Inferior parietal cortex (tissue), 1 donor: ENCODE data around the gene CAMK1.

Experiments used
- DNase-seq: peaks from one replicate; pipeline ENCODE4 v3.0.0-alpha.2; 2016; ENCODE audit errors: extremely low spot score

CAMK1 gene

DNA sequence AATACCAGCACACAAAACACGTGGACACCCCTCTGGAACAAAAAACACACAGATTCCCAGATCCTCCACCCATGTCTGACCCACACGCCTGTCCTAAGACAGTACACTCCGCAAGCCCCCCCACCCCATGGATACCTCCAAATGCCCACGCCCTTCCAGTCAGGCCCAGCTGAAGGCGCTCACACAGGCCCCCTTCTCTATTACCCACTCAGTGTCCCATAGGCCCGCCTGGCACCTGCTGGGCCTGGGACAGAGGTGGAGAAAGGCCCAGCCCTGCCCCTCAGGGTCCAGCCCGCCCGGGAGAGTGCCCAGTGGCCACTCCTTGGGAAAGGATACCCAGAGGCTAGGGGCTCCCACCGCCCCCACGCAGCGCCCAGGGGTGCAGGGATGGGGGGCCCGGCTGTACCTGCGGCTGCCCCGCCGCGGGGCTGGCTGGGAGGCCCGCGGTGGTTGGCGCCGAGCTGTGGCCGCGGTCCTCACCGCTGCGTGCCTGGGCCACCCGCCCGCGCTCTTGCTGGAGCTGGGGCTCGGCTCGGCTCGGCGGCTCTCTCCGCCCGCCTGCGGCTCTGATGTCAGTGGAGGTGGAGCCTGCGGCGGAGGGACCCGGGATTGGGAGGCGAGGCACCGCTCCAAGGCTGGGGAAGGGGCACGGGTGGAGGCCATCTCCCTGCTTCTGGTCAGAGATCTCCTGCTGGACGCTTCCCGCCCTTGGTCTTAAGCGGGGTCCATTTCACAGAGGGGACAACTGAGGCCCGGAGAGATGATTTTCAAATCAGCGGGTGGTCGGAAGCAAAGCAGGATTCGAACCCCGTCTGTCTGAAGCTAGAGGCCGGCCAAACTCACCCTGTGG, at the start of gene CAMK1:
TSS of gene CAMK1 (minus strand) at position 522 of the 850 bp plus-strand sequence. CDS start 2,198 bp downstream, outside the sequence.
- no peak for DNase-seq

GRCh38 chr3:9818666-9819335, 49.1 kb upstream of the CAMK1 start:
- DNase-seq: no peak

- DNase-seq: no peak
Observed at GRCh38 chr3:9817436-9817835, 47.7 kb upstream of the CAMK1 start.

DNA sequence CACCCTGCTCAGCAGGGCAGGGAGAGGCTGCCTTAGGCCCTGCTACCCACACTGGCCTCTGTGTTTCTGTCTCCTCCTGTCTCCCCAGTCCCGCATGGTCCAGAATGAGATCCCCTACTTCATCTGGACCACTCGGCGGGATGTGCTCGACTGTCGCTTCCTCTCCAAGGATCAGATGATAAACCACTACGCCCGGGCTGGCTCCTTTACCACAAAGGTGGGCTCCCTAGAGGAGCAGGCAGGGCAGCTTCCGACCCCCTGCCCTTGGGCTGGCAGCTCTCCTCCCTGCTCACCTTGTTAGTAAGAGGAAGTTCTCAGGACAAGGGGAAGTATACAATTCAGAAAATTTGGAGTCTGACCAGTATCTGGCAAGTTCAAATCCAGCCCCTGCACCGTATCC, 46.2 kb upstream of the CAMK1 start:
- no peak for DNase-seq

DNA sequence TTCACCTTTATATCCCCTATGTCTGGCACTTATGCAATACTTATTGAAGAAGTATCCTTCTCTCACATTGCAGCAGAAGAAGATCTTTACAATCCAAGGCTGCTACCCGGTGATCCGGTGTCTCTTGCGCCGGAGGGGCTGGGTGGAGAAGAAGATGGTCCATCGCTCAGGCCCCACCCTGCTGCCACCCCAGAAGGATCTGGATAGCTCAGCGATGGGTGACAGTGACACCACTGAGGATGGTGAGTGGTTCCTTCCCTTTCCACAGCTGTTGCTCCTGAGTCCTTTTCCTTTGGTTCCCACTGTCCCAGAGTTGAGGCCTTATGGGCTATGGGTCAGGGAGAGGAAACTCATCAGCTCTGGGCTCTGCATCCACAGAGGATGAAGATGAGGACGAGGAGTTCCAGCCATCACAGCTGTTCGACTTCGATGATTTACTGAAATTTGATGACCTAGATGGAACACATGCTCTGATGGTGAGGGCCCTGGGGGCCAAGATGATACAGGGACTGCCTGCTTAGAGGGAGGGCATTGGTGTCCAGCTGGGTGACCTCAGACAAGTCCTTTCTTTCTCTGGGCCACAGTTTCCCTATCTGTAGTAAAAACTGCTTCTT, 43.2 kb upstream of the CAMK1 start:
- no peak for DNase-seq

GRCh38 chr3:9810846-9811245, 41.1 kb upstream of the CAMK1 start:
- no peak for DNase-seq

DNA sequence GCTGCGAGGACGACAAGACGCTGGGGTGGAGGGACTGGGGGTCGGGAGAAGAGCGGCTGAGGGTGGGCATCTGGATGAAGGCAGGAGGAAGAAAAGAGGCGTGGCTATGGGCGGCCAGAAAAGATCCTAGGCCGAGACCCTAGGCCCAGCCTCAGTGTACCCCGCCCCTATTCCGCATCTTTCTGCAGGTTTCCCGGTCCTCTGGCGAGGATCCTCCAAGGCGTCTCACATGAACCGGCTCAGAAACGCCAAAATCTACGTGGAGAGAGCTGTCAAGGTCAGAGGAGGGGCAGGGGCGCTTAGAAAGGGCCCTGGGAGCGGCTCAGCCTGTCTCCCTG, 40.7 kb upstream of the CAMK1 start:
- no peak for DNase-seq

GRCh38 chr3:9809615-9810432, 40.1 kb upstream of the CAMK1 start, which contains the start of gene TTLL3:
Gene TTLL3, plus strand, starts transcription at chr3:9810262. Its CDS starts 400 bp downstream, at chr3:9810662.
- DNase-seq: peak; percentile 47

- no peak for DNase-seq
Observed at GRCh38 chr3:9809239-9809614, 39.5 kb upstream of the CAMK1 start.

DNA sequence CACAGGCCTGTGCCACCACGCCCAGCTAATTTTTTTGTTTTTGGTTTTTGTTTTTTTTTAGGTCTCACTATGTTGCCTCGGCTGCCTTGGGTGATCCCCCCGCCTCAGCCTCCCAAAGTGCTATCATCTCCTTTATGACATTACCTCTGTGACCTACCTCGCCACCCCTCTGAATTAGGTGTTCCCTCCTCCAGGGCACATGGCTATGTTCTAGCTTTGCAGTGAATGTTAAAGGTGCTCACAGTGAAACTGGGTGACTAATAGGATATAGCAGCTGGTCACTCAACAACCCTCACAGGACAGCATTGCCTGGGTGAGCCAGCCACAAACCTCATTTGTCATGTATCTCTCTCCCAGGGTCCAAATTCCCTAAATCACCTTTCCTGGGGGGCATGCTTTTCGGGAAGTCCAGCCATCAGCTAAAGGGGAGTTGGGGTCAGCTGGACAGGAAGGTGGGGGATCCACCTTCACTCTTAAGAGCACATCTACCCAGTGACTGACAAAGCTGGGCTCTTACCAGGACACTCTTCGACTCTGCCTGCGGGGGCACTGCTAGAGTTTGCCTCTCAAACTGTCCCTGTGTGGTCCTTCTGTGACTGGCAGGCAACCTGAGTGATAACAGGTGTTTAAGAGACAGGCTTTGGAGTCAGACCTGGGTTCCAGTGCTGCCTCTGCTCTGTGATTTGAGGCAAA, 38.7 kb upstream of the CAMK1 start:
- no peak for DNase-seq

DNA sequence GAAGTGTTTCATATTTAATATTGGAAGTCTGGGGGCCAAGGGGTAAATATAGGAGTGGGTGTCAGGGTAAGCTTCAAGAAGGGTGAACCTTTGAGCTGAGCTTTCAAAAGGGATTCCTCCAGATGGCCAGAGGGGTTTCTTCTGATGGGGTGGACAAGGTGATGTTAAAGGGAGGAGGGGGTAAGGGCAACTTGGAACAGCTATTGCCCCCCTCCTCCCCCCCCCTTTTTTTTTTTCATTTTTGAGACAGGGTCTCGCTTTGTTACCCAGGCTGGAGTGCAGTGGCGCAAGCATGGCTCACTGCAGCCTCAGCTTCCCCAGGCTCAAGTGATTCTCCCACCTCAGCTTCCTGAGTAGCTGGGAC, 38.2 kb upstream of the CAMK1 start:
- no peak for DNase-seq

DNA sequence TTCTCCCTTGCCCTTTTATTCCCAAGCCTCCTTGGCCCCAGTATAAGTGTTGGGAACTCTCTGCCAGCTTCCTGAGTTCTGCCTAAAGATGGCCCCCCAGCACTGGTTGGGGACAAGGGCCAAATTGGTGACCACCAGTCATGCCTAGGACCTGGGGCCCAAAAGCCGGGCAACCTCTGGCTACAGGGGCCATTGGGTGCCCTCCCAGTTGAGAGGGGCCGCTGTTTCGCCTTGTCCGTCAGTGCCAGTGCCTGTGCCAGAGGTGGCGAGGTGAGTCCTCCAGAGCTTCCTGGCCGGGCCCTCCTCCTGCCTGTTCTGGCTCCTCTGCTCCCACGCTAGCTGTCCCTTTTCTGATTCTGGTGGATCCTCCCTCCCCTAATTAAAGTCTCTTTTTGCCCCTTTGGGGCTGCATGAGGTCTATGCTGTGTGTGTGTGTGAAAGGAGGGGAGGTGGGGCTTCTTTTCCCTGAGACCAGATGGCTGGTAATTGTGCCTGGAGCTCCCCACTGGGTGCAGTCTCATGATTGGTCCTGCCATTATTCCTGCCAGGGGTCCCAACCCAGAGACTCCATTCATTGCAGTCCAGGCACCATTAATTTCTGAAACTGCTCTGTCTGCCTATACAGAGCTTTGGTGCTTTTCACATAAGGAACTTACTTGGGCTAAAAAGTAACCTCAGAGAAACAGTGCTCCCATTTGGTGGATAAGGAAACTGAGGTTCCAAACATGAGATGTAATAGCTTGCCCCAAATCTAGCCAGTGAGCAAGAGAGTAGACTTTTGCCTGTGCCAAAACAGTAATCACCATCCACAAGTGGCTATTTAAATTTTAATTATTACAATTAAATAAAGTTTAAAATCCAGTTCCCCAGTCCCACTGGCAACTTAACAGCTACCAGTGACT, 37.2 kb upstream of the CAMK1 start:
- DNase-seq: no peak

GRCh38 chr3:9806137-9806536, 36.4 kb upstream of the CAMK1 start:
- DNase-seq: no peak

DNA sequence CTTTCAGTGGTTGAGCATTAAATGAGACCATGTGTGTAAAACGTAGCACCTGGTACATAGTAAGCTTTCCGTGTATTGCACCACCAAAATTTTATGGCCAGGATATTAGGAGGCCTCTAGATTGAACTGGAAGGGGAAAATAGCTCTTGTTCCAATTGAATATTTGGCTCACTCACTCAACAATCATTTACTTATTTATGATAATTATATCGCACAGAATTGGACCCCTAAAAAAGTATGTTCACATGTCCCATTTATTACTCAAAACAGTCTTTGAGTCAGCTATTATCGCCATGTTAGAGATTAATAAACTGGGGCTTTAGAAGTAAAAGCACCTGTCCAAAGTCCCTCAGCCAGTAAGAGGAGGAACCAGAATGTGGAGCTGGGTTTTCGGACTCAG, 35.2 kb upstream of the CAMK1 start:
- no peak for DNase-seq

DNA sequence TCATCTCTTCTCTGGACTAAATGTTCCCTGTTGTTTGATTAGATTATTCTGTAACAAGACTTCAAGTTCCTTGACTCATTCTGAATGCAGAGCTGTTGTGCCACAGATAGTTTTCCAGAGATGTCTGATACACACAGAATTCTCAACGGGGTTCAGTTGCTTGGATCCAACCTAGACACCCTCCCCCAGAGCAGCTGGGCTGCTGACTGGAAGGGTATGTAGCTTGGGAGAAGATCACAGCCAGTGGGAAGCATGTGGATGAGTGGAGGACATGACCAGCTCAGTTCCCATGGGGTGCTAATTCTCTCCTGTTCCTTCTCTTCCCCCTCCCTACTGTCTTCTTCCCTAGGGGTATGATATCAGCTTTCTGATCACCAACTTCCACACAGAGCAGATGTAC, 33.7 kb upstream of the CAMK1 start:
- DNase-seq: peak; percentile 46

GRCh38 chr3:9800529-9800928, 30.8 kb upstream of the CAMK1 start:
- DNase-seq: no peak

- DNase-seq: no peak
Observed at GRCh38 chr3:9797196-9797945, 27.6 kb upstream of the CAMK1 start.

DNA sequence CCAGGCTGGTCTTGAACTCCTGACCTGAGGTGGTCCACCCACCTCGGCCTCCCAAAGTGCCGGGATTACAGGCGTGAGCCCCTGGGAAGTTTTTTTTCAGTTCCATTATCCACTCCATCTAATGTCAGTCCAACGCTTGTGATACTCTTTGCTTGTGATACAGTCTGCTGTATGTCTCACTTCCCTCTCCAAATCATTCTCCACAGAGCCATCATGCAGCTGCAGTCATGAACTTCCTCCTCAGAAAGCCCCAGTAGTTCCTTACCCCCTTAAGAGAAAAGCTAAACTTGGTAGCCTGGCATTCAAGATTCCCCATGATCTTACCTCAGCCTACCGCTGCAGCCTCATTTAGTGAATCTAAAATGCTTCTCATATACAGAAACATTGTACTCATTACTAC, 25.5 kb upstream of the CAMK1 start:
- no peak for DNase-seq

DNA sequence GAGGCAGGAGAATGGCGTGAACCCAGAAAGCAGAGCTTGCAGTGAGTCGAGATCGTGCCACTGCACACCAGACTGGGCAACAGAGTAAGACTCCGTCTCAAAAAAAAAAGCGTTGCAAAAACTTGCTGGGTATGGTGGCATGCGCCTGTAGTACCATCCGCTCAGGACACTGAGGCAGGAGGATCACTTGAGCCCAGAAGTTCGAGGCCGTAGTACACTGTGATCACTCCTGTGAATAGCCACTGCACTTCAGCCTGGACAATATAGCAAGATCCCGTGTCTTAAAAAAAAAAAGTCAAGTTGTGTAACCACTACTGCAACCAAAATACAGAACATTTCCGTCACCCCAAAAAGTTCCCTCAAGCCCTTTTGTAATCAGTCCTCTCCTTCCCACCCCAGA, 24.7 kb upstream of the CAMK1 start:
- DNase-seq: no peak
